Panc1 (cell line): ENCODE measurements around the gene NOTCH1.

Experiments used
- CTCF ChIP-seq: fragments of 450-650 bp; IDR thresholded peaks from 2 replicates; pipeline ENCODE4 v1.5.1; 2017; ENCODE audit warnings: mild to moderate bottlenecking
- SIN3A ChIP-seq: IDR thresholded peaks from 2 replicates; pipeline ENCODE4 v1.6.1; 2012; ENCODE audit warnings: low read depth, mild to moderate bottlenecking, low read length, moderate library complexity, borderline replicate concordance; ENCODE audit not compliant: insufficient read depth
- TCF7L2 ChIP-seq: IDR thresholded peaks from 2 replicates; pipeline ENCODE4 v1.6.1; 2011; ENCODE audit warnings: mild to moderate bottlenecking, low read depth, low read length, inconsistent platforms

- no peak for TF ChIP-seq TCF7L2
- no peak for TF ChIP-seq SIN3A
- TF ChIP-seq CTCF, result no peak
Measured at GRCh38 chr9:136508729-136509500, 36.9 kb downstream of the NOTCH1 start.
